Mesendoderm (in vitro differentiated cells): Measurements from ENCODE around the gene TNS3.

ENCODE experiments used
- DNase-seq: peaks from one replicate; pipeline ENCODE4 v3.0.0; 2013
- H2AK5ac ChIP-seq: 2 replicates; pipeline ENCODE4 v1.6.1; 2013; ENCODE audit warnings: low read length, inconsistent platforms
- H2BK120ac ChIP-seq: 2 replicates; pipeline ENCODE4 v1.6.1; 2013; ENCODE audit warnings: low read depth, mild to moderate bottlenecking, low read length, moderate library complexity, mixed read lengths
- H2BK15ac ChIP-seq: replicated peaks from 2 replicates; pipeline ENCODE4 v1.6.1; 2013; ENCODE audit warnings: low read depth, mild to moderate bottlenecking, moderate library complexity
- H2BK5ac ChIP-seq: 2 replicates; pipeline ENCODE4 v1.6.1; 2013; ENCODE audit warnings: low read length, inconsistent platforms
- H3K18ac ChIP-seq: 2 replicates; pipeline ENCODE4 v1.6.1; 2013; ENCODE audit warnings: mild to moderate bottlenecking, low read length, mixed read lengths
- H3K23ac ChIP-seq: one replicate; pipeline ENCODE4 v1.6.1; 2013; ENCODE audit warnings: low read length
- H3K27ac ChIP-seq: 2 replicates; pipeline ENCODE4 v1.5.1; 2013; ENCODE audit warnings: low read depth, mild to moderate bottlenecking, inconsistent platforms, low read length, moderate library complexity
- H3K27me3 ChIP-seq: 2 replicates; pipeline ENCODE4 v1.6.1; 2013; ENCODE audit warnings: low read length, control low read depth, mild to moderate bottlenecking, inconsistent platforms; ENCODE audit not compliant: insufficient read depth, poor library complexity
- H3K36me3 ChIP-seq: 2 replicates; pipeline ENCODE4 v1.6.1; 2013; ENCODE audit warnings: low read length, inconsistent platforms; ENCODE audit not compliant: control insufficient read depth, insufficient read depth
- H3K4ac ChIP-seq: one replicate; pipeline ENCODE4 v1.6.1; 2013; ENCODE audit warnings: low read depth, mild to moderate bottlenecking, low read length, moderate library complexity
- H3K4me1 ChIP-seq: 2 replicates; pipeline ENCODE4 v1.6.1; 2013; ENCODE audit warnings: low read depth, low read length, inconsistent platforms; ENCODE audit not compliant: control insufficient read depth
- H3K4me2 ChIP-seq: 2 replicates; pipeline ENCODE4 v1.6.1; 2013; ENCODE audit warnings: low read length
- H3K4me3 ChIP-seq: 2 replicates; pipeline ENCODE4 v1.5.1; 2013; ENCODE audit warnings: mild to moderate bottlenecking, low read length
- H3K56ac ChIP-seq: one replicate; pipeline ENCODE4 v1.6.1; 2013; ENCODE audit warnings: low read length
- H3K79me1 ChIP-seq: 2 replicates; pipeline ENCODE4 v1.6.1; 2013; ENCODE audit warnings: low read length, inconsistent platforms
- H3K79me2 ChIP-seq: 2 replicates; pipeline ENCODE4 v1.6.1; 2013; ENCODE audit warnings: mild to moderate bottlenecking, low read length; ENCODE audit not compliant: control insufficient read depth, insufficient read depth
- H3K9ac ChIP-seq: 2 replicates; pipeline ENCODE4 v1.6.1; 2013; ENCODE audit warnings: low read length, inconsistent platforms
- H4K5ac ChIP-seq: one replicate; pipeline ENCODE4 v1.6.1; 2013; ENCODE audit warnings: low read length
- H4K8ac ChIP-seq: one replicate; pipeline ENCODE4 v1.6.1; 2013; ENCODE audit warnings: low read depth, mild to moderate bottlenecking, control low read depth, low read length, moderate library complexity
- WGBS: extraction: QIAGEN DNeasy Blood & Tissue Kit; methylation state at CpG from one replicate; pipeline ENCODE4 v1.1.7; 2013; ENCODE audit warnings: low lambda C conversion rate, missing lambda C conversion rate; ENCODE audit not compliant: insufficient coverage; ENCODE audit errors: extremely low coverage; 5-methylcytosine and 5-hydroxymethylcytosine counted together

The TNS3 gene

DNA sequence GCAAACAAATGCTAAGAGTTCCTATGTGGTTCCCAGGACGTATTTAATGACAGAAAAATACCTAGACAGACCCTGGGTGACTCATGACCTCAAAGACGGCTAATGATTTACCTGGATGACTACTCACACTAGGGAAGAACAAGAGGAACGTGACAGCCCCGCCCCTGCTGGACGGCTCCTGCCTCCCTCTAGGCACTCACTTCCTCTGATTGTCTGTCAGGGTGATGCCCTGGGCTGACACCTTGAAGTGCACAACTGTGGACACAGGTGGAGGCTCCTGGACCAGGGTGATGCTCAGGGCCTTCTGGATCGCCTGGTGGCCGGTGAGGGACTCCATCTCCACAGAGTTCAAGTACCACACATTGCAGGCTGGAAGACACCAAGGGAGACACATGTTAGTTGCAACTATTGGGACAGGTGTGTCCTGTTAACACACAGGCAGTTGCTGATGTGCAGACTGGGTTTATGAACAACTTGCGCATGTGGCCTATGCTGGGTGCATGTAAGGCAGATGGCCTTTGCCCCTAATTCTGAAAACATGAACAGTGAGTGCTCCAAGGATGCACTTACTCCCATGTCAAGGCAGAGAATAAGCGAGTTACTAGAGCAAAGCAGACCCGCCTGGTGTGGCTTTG is 298.3 kb downstream of the TNS3 start:
- H2BK5ac ChIP-seq: no peak overlapping the region
- H3K4me3 ChIP-seq: no peak overlapping the region
- no peak overlapping the region for H3K27ac ChIP-seq
- no peaks in the 10 kb centered on the region for H3K79me2 ChIP-seq
- no peak overlapping the region for H3K56ac ChIP-seq
- H3K23ac ChIP-seq: no peak overlapping the region
- H3K4me2 ChIP-seq: no peak overlapping the region
- H3K18ac ChIP-seq: no peak overlapping the region
- no peak overlapping the region for H3K4ac ChIP-seq
- WGBS: no CpG with 5 or more reads among the region's 10 CpGs
- no peaks in the 10 kb centered on the region for H3K79me1 ChIP-seq
- no peak overlapping the region for H4K5ac ChIP-seq
- peak; percentile 19 for DNase-seq
- H2BK15ac ChIP-seq: no peak overlapping the region
- no peak overlapping the region for H4K8ac ChIP-seq
- H3K36me3 ChIP-seq: no peaks in the 10 kb centered on the region
- H2AK5ac ChIP-seq: no peak overlapping the region
- no peaks in the 10 kb centered on the region for H3K4me1 ChIP-seq
- H2BK120ac ChIP-seq: no peak overlapping the region
- no peaks in the 10 kb centered on the region for H3K27me3 ChIP-seq
- no peak overlapping the region for H3K9ac ChIP-seq

DNA sequence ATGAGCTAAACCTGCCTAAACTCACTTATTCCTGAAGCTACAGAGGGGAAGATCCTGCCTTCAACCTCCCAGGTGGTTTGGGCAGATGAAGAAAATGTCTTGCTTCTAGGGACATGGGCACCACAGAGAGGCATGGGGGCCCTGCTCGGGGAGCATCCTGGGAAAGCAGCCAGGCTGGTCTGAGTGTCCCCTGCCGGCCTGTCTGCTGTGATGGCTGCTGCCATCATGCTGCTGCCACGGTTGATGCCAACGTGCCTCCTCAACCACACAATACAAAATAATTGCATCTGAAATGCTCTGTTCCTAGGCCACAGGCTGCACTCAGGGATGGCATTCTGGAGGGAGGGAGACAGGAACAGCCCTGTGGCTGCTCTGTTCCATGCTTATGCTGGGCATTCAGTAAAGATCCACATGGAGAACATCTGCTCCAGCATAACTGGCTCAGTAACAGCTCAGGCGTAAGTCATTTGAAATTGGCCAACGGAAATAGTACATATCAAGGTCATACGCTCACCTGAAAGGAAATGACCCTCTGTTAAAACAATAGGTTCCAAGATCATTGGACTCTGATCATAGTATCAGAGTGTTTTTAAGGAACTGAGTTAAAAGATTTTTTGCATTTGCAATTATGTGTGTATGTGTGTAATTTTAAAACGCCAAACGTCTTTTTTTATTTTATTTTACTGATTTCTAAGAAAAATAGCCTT is 299.0 kb downstream of the TNS3 start:
- no peak overlapping the region for H2AK5ac ChIP-seq

DNA sequence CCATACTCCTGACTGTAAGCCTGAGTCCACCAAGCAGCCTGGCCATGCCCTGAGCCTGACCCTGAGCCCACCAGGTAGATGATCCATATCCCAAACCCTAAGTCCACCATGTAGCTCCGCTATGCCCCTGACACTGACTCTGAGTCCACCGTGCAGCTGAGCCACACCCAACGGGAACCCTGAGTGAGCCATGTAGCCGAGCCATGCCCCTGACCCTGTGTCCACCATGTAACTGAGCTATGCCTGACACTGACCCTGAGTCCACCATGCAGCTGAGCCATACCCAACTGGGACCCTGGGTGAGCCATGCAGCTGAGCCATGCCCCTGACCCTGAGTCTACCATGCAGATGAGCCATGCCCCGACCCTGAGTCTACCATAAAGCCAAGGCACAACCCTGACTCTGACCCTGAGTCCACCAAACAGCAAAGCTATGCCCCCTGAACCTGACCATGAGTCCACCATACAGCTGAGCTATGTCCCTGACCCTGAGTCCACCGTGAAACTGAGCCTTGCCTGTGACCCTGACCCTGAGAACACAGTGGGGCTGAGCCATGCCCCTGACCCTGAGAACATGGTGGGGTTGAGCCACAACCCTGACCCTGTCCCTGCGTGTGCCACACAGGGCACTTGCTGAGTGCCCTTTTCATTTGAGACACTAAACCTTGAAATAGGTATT is 299.8 kb downstream of the TNS3 start:
- no peak overlapping the region for H3K4ac ChIP-seq
- H2BK15ac ChIP-seq: no peak overlapping the region
- no peak overlapping the region for H3K9ac ChIP-seq
- H3K18ac ChIP-seq: no peak overlapping the region
- no peaks in the 10 kb centered on the region for H3K27me3 ChIP-seq
- no peaks in the 10 kb centered on the region for H3K36me3 ChIP-seq
- no peak overlapping the region for H3K27ac ChIP-seq
- WGBS: no CpG with 5 or more reads among the region's 7 CpGs
- H3K23ac ChIP-seq: no peak overlapping the region
- DNase-seq: no peak
- no peak overlapping the region for H4K8ac ChIP-seq
- no peaks in the 10 kb centered on the region for H3K79me1 ChIP-seq
- H3K4me3 ChIP-seq: no peak overlapping the region
- H3K79me2 ChIP-seq: no peaks in the 10 kb centered on the region
- no peaks in the 10 kb centered on the region for H3K4me1 ChIP-seq
- H3K56ac ChIP-seq: no peak overlapping the region
- H2BK5ac ChIP-seq: no peak overlapping the region
- no peak overlapping the region for H4K5ac ChIP-seq
- no peak overlapping the region for H3K4me2 ChIP-seq
- no peak overlapping the region for H2BK120ac ChIP-seq
- no peak overlapping the region for H2AK5ac ChIP-seq

More for the DNA sequence above, 299.0 kb downstream of the TNS3 start:
- Histone ChIP-seq H3K4ac (no peak overlapping the region), H3K56ac (no peak overlapping the region), H4K8ac (no peak overlapping the region), H3K27me3 (no peaks in the 10 kb centered on the region), H3K36me3 (no peaks in the 10 kb centered on the region), H3K4me3 (no peak overlapping the region), H2BK120ac (no peak overlapping the region), H3K79me2 (no peaks in the 10 kb centered on the region), H3K23ac (no peak overlapping the region), H3K4me1 (no peaks in the 10 kb centered on the region), H4K5ac (no peak overlapping the region), H3K18ac (no peak overlapping the region), H3K27ac (no peak overlapping the region), H3K9ac (no peak overlapping the region), H2BK5ac (no peak overlapping the region), H3K79me1 (no peaks in the 10 kb centered on the region), H3K4me2 (no peak overlapping the region), H2BK15ac (no peak overlapping the region)
- no CpG with 5 or more reads among the region's 9 CpGs for WGBS
- DNase-seq: no peak

DNA sequence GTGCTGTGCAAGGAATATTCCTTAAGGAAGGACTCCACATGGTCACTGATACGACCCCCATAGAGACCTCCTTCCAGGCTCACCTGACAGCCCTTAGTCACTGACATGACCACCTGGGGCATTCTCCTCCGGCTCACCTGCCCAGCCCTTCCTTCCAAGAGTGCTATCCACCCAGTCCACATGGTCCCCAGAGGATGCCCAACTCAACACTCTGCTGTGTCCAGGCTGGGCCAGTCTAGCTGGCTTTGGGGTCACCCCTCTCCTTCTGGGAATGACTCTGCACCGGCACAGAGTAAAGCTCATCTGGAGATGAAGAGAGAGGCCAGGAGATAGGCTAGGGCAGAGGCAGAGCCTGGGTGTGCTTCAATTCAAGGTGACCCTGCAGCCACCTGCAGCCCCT is 300.8 kb downstream of the TNS3 start:
- no peak overlapping the region for H2BK120ac ChIP-seq
- no peak overlapping the region for H4K8ac ChIP-seq
- no peak overlapping the region for H3K27ac ChIP-seq
- no peak overlapping the region for H2BK15ac ChIP-seq
- no peak overlapping the region for H4K5ac ChIP-seq
- H3K4ac ChIP-seq: no peak overlapping the region
- H3K18ac ChIP-seq: no peak overlapping the region
- H3K4me3 ChIP-seq: no peak overlapping the region
- H3K79me2 ChIP-seq: no peaks in the 10 kb centered on the region
- no peaks in the 10 kb centered on the region for H3K4me1 ChIP-seq
- no peak overlapping the region for H2BK5ac ChIP-seq
- H3K79me1 ChIP-seq: no peaks in the 10 kb centered on the region
- WGBS: no CpG with 5 or more reads among the region's 3 CpGs
- no peaks in the 10 kb centered on the region for H3K36me3 ChIP-seq
- no peak overlapping the region for H2AK5ac ChIP-seq
- no peaks in the 10 kb centered on the region for H3K27me3 ChIP-seq
- no peak overlapping the region for H3K56ac ChIP-seq
- DNase-seq: no peak
- H3K4me2 ChIP-seq: no peak overlapping the region
- no peak overlapping the region for H3K23ac ChIP-seq
- no peak overlapping the region for H3K9ac ChIP-seq

DNA sequence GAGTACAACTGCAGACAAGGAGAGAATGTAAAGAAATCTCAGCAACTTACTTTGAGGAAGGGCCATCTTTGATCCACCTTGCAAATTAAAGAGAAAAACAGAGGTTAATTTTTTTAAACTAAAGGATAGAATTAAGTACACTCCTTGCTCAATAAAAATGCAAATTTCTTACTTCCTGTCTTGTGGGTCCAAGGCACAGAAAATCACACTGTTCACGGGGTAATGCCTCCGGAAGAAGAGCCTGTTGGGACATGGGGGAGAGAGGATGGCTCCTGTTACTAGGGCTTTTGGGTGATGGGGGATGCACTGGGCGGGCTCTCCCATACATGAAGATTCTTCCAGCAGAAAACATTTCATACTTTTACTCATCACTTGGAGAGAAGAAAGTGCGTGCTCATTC is 301.8 kb downstream of the TNS3 start:
- Histone ChIP-seq H3K79me1 (no peaks in the 10 kb centered on the region), H3K4ac (no peak overlapping the region), H4K5ac (no peak overlapping the region), H2BK5ac (no peak overlapping the region), H3K36me3 (no peaks in the 10 kb centered on the region), H3K18ac (no peak overlapping the region), H3K4me1 (no peaks in the 10 kb centered on the region), H2BK120ac (no peak overlapping the region), H4K8ac (no peak overlapping the region), H3K27ac (no peak overlapping the region), H2BK15ac (no peak overlapping the region), H3K56ac (no peak overlapping the region), H3K4me2 (no peak overlapping the region), H3K4me3 (no peak overlapping the region), H3K27me3 (no peaks in the 10 kb centered on the region), H3K9ac (no peak overlapping the region), H2AK5ac (no peak overlapping the region), H3K79me2 (no peaks in the 10 kb centered on the region), H3K23ac (no peak overlapping the region)
- no peak for DNase-seq
- whole genome bisulfite sequencing: no CpG with 5 or more reads among the region's 4 CpGs
